Nephron progenitor cell (in vitro differentiated cells): ENCODE measurements around the gene OPHN1.
A peak's percentile ranks its signal among the peaks of the same experiment; 100 is the strongest.

Source experiments
- DNase-seq: peaks from one replicate; pipeline ENCODE4 v3.0.0; 2021
- H3K27ac Mint-ChIP-seq: 2 replicates; pipeline ENCODE4 v1.8.0; 2021; ENCODE audit warnings: mild to moderate bottlenecking, moderate library complexity, mixed read lengths
- H3K27me3 Mint-ChIP-seq: 2 replicates; pipeline ENCODE4 v1.8.0; 2021; ENCODE audit warnings: mild to moderate bottlenecking, low read depth, mixed read lengths; ENCODE audit not compliant: poor library complexity
- H3K36me3 Mint-ChIP-seq: 2 replicates; pipeline ENCODE4 v1.8.0; 2021; ENCODE audit warnings: low read depth, mixed read lengths
- H3K4me1 Mint-ChIP-seq: 2 replicates; pipeline ENCODE4 v1.8.0; 2021; ENCODE audit warnings: mixed read lengths
- H3K4me3 Mint-ChIP-seq: 2 replicates; pipeline ENCODE4 v1.8.0; 2021; ENCODE audit warnings: mild to moderate bottlenecking, moderate library complexity, mixed read lengths
- H3K9me3 Mint-ChIP-seq: 2 replicates; pipeline ENCODE4 v1.8.0; 2021; ENCODE audit warnings: mild to moderate bottlenecking, moderate library complexity, mixed read lengths
- TF ChIP-seq, protein P1 (sequence below): fragments of 200-600 bp; sonication (generic); IDR thresholded peaks from 2 replicates; pipeline ENCODE4 v1.5.0; 2021; ENCODE audit warnings: antibody characterized with exemption

Gene OPHN1, protein sequence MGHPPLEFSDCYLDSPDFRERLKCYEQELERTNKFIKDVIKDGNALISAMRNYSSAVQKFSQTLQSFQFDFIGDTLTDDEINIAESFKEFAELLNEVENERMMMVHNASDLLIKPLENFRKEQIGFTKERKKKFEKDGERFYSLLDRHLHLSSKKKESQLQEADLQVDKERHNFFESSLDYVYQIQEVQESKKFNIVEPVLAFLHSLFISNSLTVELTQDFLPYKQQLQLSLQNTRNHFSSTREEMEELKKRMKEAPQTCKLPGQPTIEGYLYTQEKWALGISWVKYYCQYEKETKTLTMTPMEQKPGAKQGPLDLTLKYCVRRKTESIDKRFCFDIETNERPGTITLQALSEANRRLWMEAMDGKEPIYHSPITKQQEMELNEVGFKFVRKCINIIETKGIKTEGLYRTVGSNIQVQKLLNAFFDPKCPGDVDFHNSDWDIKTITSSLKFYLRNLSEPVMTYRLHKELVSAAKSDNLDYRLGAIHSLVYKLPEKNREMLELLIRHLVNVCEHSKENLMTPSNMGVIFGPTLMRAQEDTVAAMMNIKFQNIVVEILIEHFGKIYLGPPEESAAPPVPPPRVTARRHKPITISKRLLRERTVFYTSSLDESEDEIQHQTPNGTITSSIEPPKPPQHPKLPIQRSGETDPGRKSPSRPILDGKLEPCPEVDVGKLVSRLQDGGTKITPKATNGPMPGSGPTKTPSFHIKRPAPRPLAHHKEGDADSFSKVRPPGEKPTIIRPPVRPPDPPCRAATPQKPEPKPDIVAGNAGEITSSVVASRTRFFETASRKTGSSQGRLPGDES

DNA sequence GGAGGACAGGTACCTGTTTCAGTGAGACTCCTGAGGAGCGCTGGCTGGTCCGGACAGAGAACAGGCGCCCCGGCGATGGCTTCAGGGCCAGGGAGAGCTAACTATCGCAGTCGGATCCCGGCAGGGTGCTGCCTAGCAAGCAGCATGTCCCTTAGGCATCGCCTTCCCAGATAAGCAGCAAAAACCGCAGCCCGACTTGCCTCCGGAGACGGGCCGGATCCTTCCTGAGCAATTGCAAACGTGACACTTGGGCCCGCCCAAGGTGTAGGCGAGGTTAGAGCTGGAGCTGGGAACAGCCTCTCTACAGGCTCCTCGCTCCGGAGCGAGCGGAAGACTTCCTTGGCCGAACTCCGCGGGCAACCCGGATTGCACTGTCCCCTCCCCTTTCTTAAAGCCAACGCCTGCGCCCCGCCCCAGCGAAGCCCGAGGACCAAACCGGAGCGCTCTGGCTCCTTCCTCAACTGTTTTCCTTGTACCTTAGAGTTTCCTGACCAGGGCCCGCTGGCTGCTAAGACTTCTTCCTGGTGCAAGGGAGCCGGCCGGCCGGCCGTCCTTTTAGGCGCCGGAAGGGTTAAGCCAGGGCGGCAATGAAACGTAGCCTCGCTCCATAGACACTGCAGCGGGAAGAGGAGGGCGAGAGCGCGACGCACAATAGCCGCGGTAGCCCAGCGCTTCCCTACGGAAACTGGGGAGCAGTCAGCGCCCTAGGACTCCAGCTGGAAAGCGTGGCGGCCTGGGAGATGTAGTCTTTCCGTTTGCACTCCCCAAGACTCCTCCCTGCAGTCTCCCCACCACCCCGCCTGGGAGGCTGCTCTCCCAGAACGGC lies at the start of gene OPHN1:
TSS of gene OPHN1 (minus strand) at position 341 of the 826 bp plus-strand sequence. CDS start 475 bp downstream, outside the sequence.
- H3K4me1 Mint-ChIP-seq, result peaks cover 25% of the 10 kb centered on the region
- H3K36me3 Mint-ChIP-seq, result peaks cover 14% of the 10 kb centered on the region
- H3K9me3 Mint-ChIP-seq, result peaks cover 44% of the 10 kb centered on the region
- peaks cover 3% of the 10 kb centered on the region for H3K27me3 Mint-ChIP-seq
- peak; percentile 63 for DNase-seq
- H3K27ac Mint-ChIP-seq, result no peak within 1 kb of the TSS
- peak within 1 kb of the TSS; percentile 89 for H3K4me3 Mint-ChIP-seq
- TF ChIP-seq, protein P1, sequence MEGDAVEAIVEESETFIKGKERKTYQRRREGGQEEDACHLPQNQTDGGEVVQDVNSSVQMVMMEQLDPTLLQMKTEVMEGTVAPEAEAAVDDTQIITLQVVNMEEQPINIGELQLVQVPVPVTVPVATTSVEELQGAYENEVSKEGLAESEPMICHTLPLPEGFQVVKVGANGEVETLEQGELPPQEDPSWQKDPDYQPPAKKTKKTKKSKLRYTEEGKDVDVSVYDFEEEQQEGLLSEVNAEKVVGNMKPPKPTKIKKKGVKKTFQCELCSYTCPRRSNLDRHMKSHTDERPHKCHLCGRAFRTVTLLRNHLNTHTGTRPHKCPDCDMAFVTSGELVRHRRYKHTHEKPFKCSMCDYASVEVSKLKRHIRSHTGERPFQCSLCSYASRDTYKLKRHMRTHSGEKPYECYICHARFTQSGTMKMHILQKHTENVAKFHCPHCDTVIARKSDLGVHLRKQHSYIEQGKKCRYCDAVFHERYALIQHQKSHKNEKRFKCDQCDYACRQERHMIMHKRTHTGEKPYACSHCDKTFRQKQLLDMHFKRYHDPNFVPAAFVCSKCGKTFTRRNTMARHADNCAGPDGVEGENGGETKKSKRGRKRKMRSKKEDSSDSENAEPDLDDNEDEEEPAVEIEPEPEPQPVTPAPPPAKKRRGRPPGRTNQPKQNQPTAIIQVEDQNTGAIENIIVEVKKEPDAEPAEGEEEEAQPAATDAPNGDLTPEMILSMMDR, result no peak

DNA sequence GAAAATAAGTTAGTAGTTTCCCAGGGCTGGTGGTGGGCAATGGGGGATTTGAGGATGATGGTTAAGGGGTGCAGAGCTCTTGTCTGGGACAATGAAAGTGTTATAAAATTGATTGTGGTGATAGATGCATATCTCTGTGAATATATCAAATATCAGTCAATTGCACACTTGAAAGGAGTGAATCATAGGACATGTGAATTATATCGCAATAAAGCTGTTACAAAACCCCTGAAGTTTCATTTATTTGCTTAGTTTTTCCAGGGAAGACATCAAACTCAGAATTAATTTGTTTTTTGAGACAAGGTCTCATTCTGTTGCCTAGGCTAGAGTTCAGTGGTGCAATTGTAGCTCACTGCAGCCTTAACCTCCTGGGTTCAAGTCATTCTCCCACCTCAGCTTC lies 47.7 kb upstream of the OPHN1 start:
- H3K4me1 Mint-ChIP-seq, result no peaks in the 10 kb centered on the region
- TF ChIP-seq, protein P1, result no peak
- peaks cover 34% of the 10 kb centered on the region for H3K9me3 Mint-ChIP-seq
- H3K4me3 Mint-ChIP-seq, result no peak overlapping the region
- H3K36me3 Mint-ChIP-seq, result no peaks in the 10 kb centered on the region
- peaks cover 8% of the 10 kb centered on the region for H3K27me3 Mint-ChIP-seq
- H3K27ac Mint-ChIP-seq, result no peak overlapping the region
- DNase-seq, result no peak

DNA sequence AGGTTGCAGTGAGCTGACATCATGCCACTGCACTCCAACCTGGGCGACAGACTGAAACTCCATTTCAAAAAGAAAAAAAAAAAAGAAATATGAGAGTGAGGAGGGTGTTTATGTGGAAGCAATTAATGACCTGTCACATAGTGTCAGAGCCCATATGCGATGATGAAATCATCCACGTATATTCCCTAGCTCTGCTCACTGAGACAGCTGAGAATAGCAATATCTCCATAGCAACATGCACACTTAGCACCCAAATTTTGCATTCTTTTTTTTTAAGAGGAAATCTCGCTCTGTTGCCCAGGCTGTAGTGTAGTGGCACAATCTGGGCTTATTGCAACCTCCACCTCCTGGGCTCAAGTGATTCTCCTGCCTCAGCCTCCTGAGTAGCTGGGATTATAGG lies 31.5 kb upstream of the OPHN1 start:
- H3K27me3 Mint-ChIP-seq, result peaks cover 5% of the 10 kb centered on the region
- no peak for DNase-seq
- no peak overlapping the region for H3K27ac Mint-ChIP-seq
- H3K4me3 Mint-ChIP-seq, result no peak overlapping the region
- TF ChIP-seq, protein P1, result no peak
- peaks cover 28% of the 10 kb centered on the region for H3K9me3 Mint-ChIP-seq
- H3K4me1 Mint-ChIP-seq, result no peaks in the 10 kb centered on the region
- H3K36me3 Mint-ChIP-seq, result no peaks in the 10 kb centered on the region

DNA sequence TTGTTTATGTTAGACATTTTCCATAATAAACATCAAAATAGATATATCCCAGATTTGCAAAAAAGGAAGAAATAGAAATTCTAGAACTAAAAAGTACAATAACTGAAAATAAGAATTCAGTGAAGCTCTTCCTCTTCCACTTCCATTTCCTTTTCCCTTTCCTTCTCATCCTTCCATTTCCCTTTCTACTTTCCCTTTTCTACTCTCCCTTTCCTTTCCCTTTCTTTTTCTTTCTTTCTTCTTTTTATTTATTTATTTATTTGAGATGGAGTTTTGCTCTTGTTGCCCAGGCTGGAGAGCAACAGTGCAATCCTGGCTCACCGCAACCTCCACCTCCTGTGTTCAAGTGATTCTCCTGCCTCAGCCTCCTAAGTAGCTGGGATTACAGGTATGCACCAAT lies 30.6 kb upstream of the OPHN1 start:
- Mint-ChIP-seq H3K9me3 (peaks cover 33% of the 10 kb centered on the region), H3K27ac (no peak overlapping the region), H3K4me1 (no peaks in the 10 kb centered on the region), H3K4me3 (no peak overlapping the region), H3K27me3 (peaks cover 5% of the 10 kb centered on the region), H3K36me3 (no peaks in the 10 kb centered on the region)
- DNase-seq, result no peak
- TF ChIP-seq, protein P1, result no peak

DNA sequence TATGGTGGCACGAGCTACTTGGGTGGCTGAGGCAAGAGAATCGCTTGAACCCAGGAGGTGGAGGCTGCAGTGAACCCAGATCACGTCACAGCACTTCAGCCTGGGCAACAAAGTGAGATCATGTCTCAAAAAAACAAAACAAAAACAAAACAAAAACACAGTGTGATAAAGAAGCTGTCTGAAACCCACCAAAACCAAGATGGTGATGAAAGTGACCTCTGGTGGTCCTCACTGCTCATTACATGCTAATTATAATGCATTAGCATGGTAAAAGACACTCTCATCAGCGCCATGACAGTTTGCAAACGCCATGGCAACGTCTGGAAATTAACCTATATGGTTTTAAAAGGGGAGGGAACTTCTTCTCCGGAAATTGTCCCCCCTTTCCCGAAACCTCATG lies 29.4 kb upstream of the OPHN1 start:
- no peak overlapping the region for H3K4me3 Mint-ChIP-seq
- DNase-seq, result peak; percentile 10
- no peaks in the 10 kb centered on the region for H3K36me3 Mint-ChIP-seq
- TF ChIP-seq, protein P1, result peak; percentile 50
- H3K27me3 Mint-ChIP-seq, result peaks cover 5% of the 10 kb centered on the region
- H3K27ac Mint-ChIP-seq, result no peak overlapping the region
- H3K4me1 Mint-ChIP-seq, result no peaks in the 10 kb centered on the region
- H3K9me3 Mint-ChIP-seq, result peaks cover 26% of the 10 kb centered on the region
